Astrocyte of the cerebellum (primary cell): Measurements from ENCODE around the gene RSKR.

Experiments used
- DNase-seq: peaks from one replicate; pipeline ENCODE4 v3.0.0-alpha.2; 2011; ENCODE audit warnings: low read depth
- H3K4me3 ChIP-seq: 2 replicates; pipeline ENCODE4 v1.5.1; 2011; ENCODE audit warnings: mild to moderate bottlenecking, low read depth, low read length, moderate library complexity
- CTCF ChIP-seq: IDR thresholded peaks from 2 replicates; pipeline ENCODE4 v1.5.1; 2012; ENCODE audit warnings: low read length, low read depth, moderate library complexity, mild to moderate bottlenecking; ENCODE audit errors: missing control alignments
- in situ Hi-C: cut with HindIII; loops from 2 replicates; pipeline ENCODE4 v1.10.0; 2017; ENCODE audit warnings: low sequenced_read_pairs

Gene RSKR

GRCh38 chr17:28573966-28574480 lies 40.0 kb downstream of the RSKR start:
- H3K4me3 ChIP-seq: no peak overlapping the region
- in situ Hi-C loops: no loop called here
- TF ChIP-seq CTCF: no peak
- no peak for DNase-seq

GRCh38 chr17:28573521-28573920 lies 40.5 kb downstream of the RSKR start:
- TF ChIP-seq CTCF: no peak
- in situ Hi-C loops: no loop called here
- H3K4me3 ChIP-seq: no peak overlapping the region
- DNase-seq: no peak

DNA sequence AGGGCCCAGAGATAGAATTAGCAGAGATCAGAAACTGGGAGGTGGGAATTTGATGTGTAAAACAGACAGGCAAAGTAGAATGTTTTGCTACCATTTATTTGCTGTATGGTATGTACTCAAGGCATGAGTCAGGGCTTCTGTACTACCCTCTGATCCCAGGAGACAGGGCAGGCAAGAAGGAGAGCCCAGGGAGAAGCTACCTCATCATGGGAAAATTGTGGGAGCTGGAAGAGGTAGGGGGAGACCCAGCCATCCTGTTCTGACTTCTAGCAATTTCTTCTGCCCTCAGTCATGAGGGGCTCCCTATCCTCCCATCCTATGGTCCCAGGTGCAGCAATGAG lies 41.0 kb downstream of the RSKR start:
- no peak for TF ChIP-seq CTCF
- no peak for DNase-seq
- H3K4me3 ChIP-seq: no peak overlapping the region
- in situ Hi-C loops: no loop called here

- no peak for DNase-seq
Measured at GRCh38 chr17:28572259-28573039, 41.5 kb downstream of the RSKR start.

GRCh38 chr17:28571361-28572122 lies 42.4 kb downstream of the RSKR start, which contains the start of gene PIGS:
TSS of gene PIGS (minus strand) at chr17:28571524. CDS start at chr17:28571496, 28 bp downstream.
- peak within 1 kb of the TSS; percentile 97 for H3K4me3 ChIP-seq
- no peak for TF ChIP-seq CTCF
- in situ Hi-C loops: no loop called here
- DNase-seq: peak; percentile 66

More at GRCh38 chr17:28572259-28573039, 41.5 kb downstream of the RSKR start:
- no peak for TF ChIP-seq CTCF
- H3K4me3 ChIP-seq: no peak overlapping the region
- in situ Hi-C loops: no loop called here

- DNase-seq: no peak
- TF ChIP-seq CTCF: no peak
- in situ Hi-C loops: no loop called here
- peak overlapping the region; percentile 97 for H3K4me3 ChIP-seq
Measured at GRCh38 chr17:28570716-28571360, 43.1 kb downstream of the RSKR start.
